K562 (cell line): Measurements from ENCODE around the gene ANAPC2. TPM values are rescaled to one million over a fixed set of nuclear protein-coding genes. Genes with fewer than 3 reads are reported as not detected.

Experiments used
- ATAC-seq: fragments of 200-7000 bp; cut with Tn5 transposase; 3 replicates; pipeline ENCODE4 v1.9.1; 2020; ENCODE audit warnings: moderate library complexity
- BruUV-seq: library from RNA; stranded (reverse); fragments of 400-500 nt; replicated peaks from 2 replicates; lab custom pipeline; 2021; lab: Mats Ljungman, UMichigan
- CTCF ChIA-PET: fragments of 300-600 bp; formaldehyde crosslinking; extraction: SDS; loops from one replicate; lab custom pipeline; 2021; ENCODE audit warnings: low intra/inter-chr PET ratio; lab: Yijun Ruan, JAX
- POLR2A ChIA-PET: fragments of 300-600, 350-650 bp; sonication (Branson Sonifier 250); formaldehyde crosslinking; extraction: SDS; loops from one replicate; lab custom pipeline; 2021; ENCODE audit warnings: antibody characterized with exemption, inconsistent platforms; lab: Yijun Ruan, JAX
- DNase-seq, 4 experiments: peaks; one replicate each; pipeline versions ENCODE4 v3.0.0 to v3.0.0-alpha.2; 2011 to 2018; ENCODE audit warnings: low spot score in 3 of 4, mixed read lengths in 3 of 4; ENCODE audit errors: extremely low read depth in 1 of 4
- FAIRE-seq: peaks from 2 replicates; lab custom pipeline; 2011; peaks lifted over from hg19 to GRCh38; lab: Jason Lieb, UNC
- H2AFZ ChIP-seq: 2 replicates; pipeline ENCODE4 v1.6.0; 2011; ENCODE audit warnings: low read depth, low read length, control low read depth, inconsistent platforms
- H3K27ac ChIP-seq: fragments of 200-600 bp; 3 replicates; pipeline ENCODE4 v1.8.0; 2011; ENCODE audit warnings: low read depth, mild to moderate bottlenecking, control low read depth, inconsistent platforms, low read length, moderate library complexity, mixed read lengths; ENCODE audit errors: extremely low read depth
- H3K27me3 ChIP-seq, 2 experiments: fragments of 300-600 bp in 1 of 2; 2 replicates in 1 of 2; 3 replicates in 1 of 2; pipeline versions ENCODE4 v1.6.0 to v1.8.0; 2011; ENCODE audit warnings: inconsistent platforms in 2 of 2, low read length in 2 of 2, mild to moderate bottlenecking in 1 of 2, mixed read lengths in 1 of 2, moderate library complexity in 1 of 2; ENCODE audit not compliant: control insufficient read depth in 2 of 2, insufficient read depth in 2 of 2
- H3K36me3 ChIP-seq: fragments of 300-600 bp; 3 replicates; pipeline ENCODE4 v1.8.0; 2011; ENCODE audit warnings: mild to moderate bottlenecking, low read length, inconsistent platforms; ENCODE audit not compliant: control insufficient read depth, insufficient read depth
- H3K4me1 ChIP-seq, 2 experiments: fragments of 200-600 bp in 1 of 2; replicated peaks in 1 of 2; 2 replicates in 1 of 2; 3 replicates in 1 of 2; pipeline versions ENCODE4 v1.5.1 to v1.8.0; 2011; ENCODE audit warnings: inconsistent platforms in 2 of 2, low read length in 2 of 2, mild to moderate bottlenecking in 1 of 2, mixed read lengths in 1 of 2, moderate library complexity in 1 of 2; ENCODE audit not compliant: control insufficient read depth in 2 of 2, insufficient read depth in 2 of 2
- H3K4me2 ChIP-seq: 2 replicates; pipeline ENCODE4 v1.6.1; 2011; ENCODE audit warnings: low read length, control low read depth, inconsistent platforms, mixed read lengths; ENCODE audit not compliant: insufficient read depth
- H3K4me3 ChIP-seq: fragments of 200-600 bp; sonication (generic), shearing (Covaris generic); 2 replicates; pipeline ENCODE4 v1.5.1; 2016; ENCODE audit warnings: control low read depth, inconsistent platforms
- H3K79me2 ChIP-seq: fragments of 200-600 bp; 3 replicates; pipeline ENCODE4 v1.8.0; 2011; ENCODE audit warnings: low read length, inconsistent platforms; ENCODE audit not compliant: control insufficient read depth, insufficient read depth
- H3K9ac ChIP-seq, 2 experiments: 2 replicates each; pipeline versions ENCODE4 v1.6.0 to v1.6.1; 2011; ENCODE audit warnings: low read depth in 2 of 2, low read length in 2 of 2, control low read depth in 1 of 2, inconsistent platforms in 1 of 2, mild to moderate bottlenecking in 1 of 2, mixed read lengths in 1 of 2; ENCODE audit not compliant: insufficient read depth in 1 of 2
- H3K9me1 ChIP-seq: one replicate; pipeline ENCODE4 v1.6.0; 2011; ENCODE audit warnings: inconsistent platforms, mild to moderate bottlenecking, low read length, moderate library complexity; ENCODE audit not compliant: control insufficient read depth, insufficient read depth
- H3K9me3 ChIP-seq: replicated peaks from 2 replicates; pipeline ENCODE4 v1.5.1; 2011; ENCODE audit warnings: low read depth, low read length, inconsistent platforms; ENCODE audit not compliant: control insufficient read depth, insufficient read depth
- H4K20me1 ChIP-seq: replicated peaks from 2 replicates; pipeline ENCODE4 v1.6.1; 2011; ENCODE audit warnings: low read length, inconsistent platforms, mixed read lengths; ENCODE audit not compliant: control insufficient read depth, insufficient read depth
- DMBX1 ChIP-seq: fragments of 250-450 bp; sonication (Bioruptor Pico); IDR thresholded peaks from 2 replicates; pipeline ENCODE4 v1.8.0; 2022; ENCODE audit warnings: inconsistent platforms, mild to moderate bottlenecking, moderate library complexity, borderline replicate concordance
- FOXK2 ChIP-seq, 2 experiments: fragments of 450-650 bp; IDR thresholded peaks in 1 of 2; conservative IDR thresholded peaks in 1 of 2; 2 replicates each; pipeline ENCODE4 v1.6.1; 2016; ENCODE audit warnings: low read depth in 2 of 2, mild to moderate bottlenecking in 1 of 2
- HNRNPL ChIP-seq: fragments of 200-400 bp; formaldehyde crosslinking; IDR thresholded peaks from 2 replicates; pipeline ENCODE4 v1.6.1; 2017; ENCODE audit warnings: low read depth, mild to moderate bottlenecking, low read length
- WGBS: fragments of 100-300 bp; shearing (Covaris generic); methylation state at CpG from one replicate; pipeline ENCODE4 v1.1.6; 2016; ENCODE audit warnings: low coverage, mixed read lengths; ENCODE audit not compliant: insufficient coverage; ENCODE audit errors: missing lambda C conversion rate; 5-methylcytosine and 5-hydroxymethylcytosine counted together
- in situ Hi-C: fragments of 300-500 bp; cut with MboI; formaldehyde crosslinking; loops from 4 replicates; pipeline ENCODE4 v1.15.0; 2018; ENCODE audit warnings: inconsistent platforms, mixed read lengths
- intact Hi-C: fragments of 100-400 bp; cut with micrococcal nuclease; formaldehyde crosslinking; loops from 2 replicates; pipeline ENCODE4 v1.14.2; 2022
- polyA plus RNA-seq, 8 experiments: library from polyadenylated mRNA; depleted of rRNA in 4 of 8; stranded (reverse) in 5 of 8; unstranded in 3 of 8; fragments of >200 nt; fragmentation: Nextera tagmentation in 2 of 8; fragmentation: Illumina TruSeq in 1 of 8; extraction: Ambion mirVana in 2 of 8; extraction: Trizol in 1 of 8; gene quantifications; 2 replicates each; pipeline versions ENCODE4 v1.2.1 to v1.2.3, GENCODE V29; 2011 to 2014; ENCODE audit warnings: inconsistent platforms in 1 of 8, missing spikeins in 1 of 8
- total RNA-seq, 7 experiments: library from RNA; depleted of rRNA in 6 of 7; stranded (reverse); fragments of >200 nt in 6 of 7; fragmentation: Illumina TruSeq in 2 of 7; extraction: Trizol in 2 of 7; gene quantifications; 2 replicates each; pipeline versions ENCODE4 v1.2.1 to v1.2.3, GENCODE V29; 2011 to 2021; ENCODE audit warnings: low replicate concordance in 1 of 7
- TF ChIP-seq, protein P1 (sequence below): sonication (generic); formaldehyde crosslinking; IDR thresholded peaks from 2 replicates; pipeline ENCODE4 v1.8.1; 2023; ENCODE audit warnings: mild to moderate bottlenecking, missing genetic modification reagents
- TF ChIP-seq, protein P2 (sequence below): fragments of 250-450 bp; sonication (Bioruptor Pico); IDR thresholded peaks from 2 replicates; pipeline ENCODE4 v1.4.0; 2020; ENCODE audit warnings: mild to moderate bottlenecking, moderate library complexity
- TF ChIP-seq, protein P3 (sequence below), 3 experiments: IDR thresholded peaks in 2 of 3; conservative IDR thresholded peaks in 1 of 3; 2 replicates each; pipeline ENCODE4 v1.5.1; 2011 to 2012; ENCODE audit warnings: low read length in 3 of 3, mild to moderate bottlenecking in 3 of 3, control low read depth in 2 of 3, improper control_type of control experiment in 1 of 3, inconsistent platforms in 1 of 3, low read depth in 1 of 3, mixed read lengths in 1 of 3, moderate library complexity in 1 of 3; ENCODE audit not compliant: insufficient read depth in 2 of 3

Gene ANAPC2
- total and polyA plus RNA-seq, 9 of the 15 experiments (the other 6 are each of a cell fraction or from before 2014, with no cell fraction given), result 0.11 to 56.5 (median 17.1) TPM; not detected in 1

DNA sequence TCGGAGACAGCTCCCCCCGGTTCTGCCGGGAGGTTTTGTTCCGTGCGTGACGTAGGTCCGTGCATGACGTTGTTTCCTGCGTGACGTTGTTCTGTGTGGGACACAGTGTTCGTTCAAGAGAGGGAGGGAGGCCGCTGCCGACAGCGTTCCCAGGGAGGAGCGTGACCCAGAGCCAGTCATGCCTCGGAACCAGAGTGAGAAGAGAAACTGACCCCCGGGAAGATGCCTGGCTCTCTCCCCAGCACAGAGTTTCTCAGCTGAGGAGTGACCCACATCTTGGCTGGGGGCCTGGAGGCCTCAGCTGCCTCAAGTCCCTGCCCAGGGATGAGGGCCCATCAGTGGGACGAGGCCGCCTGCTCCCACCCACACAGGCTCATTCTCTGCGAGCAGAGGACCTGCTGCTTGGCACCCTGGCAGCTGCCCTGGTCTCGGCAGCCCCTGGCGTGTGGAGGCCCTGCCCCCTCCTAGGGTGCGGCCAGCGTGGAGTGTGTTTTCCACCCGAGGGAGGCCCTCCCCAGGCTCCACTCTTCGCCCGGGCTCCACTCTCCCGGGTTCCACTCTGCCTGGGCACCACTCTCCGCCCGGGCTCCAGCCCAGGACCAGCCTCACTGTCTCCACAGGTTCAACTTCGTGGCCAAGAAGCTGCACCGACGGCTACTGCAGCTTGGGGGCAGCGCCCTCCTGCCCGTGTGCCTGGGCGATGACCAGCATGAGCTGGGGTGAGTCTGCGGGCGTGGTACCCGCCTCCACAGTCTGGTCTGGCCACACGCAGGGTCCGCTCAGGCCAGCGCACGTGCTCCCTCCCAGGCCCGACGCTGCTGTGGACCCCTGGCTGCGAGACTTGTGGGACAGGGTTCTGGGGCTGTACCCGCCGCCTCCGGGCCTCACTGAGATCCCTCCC, 25.1 kb upstream of the ANAPC2 start:
- Histone ChIP-seq H4K20me1 (peaks cover 3% of the 10 kb centered on the region; the same call in 1 of the 2 replicates), H3K4me3 (no peak overlapping the region), H3K36me3 (peaks cover 48% of the 10 kb centered on the region; the same call in 2 of the 3 replicates), H2AFZ (no peak overlapping the region), H3K9me3 (no peaks in the 10 kb centered on the region), H3K27me3 (no peaks in the 10 kb centered on the region), H3K27ac (no peak overlapping the region), H3K79me2 (peaks cover 12% of the 10 kb centered on the region; the same call in 2 of the 3 replicates), H3K4me1 (peaks cover 14 to 61% of the 10 kb centered on the region in 2 experiments), H3K9me1 (no peaks in the 10 kb centered on the region), H3K4me2 (no peak overlapping the region), H3K9ac (no peak overlapping the region)
- 89% methylated on average over 26 of the region's 49 CpGs for WGBS
- DNase-seq (no peak), ATAC-seq (no peak), FAIRE-seq (no peak)
- ChIA-PET POLR2A (interaction anchor here (1.0 to 1.2 kb wide), 2 partner anchors 9 to 32 kb away, joined by 3 read pairs; no protein-coding TSS in a partner anchor), CTCF (no interaction called here)
- in situ Hi-C loops, result no loop called here
- no TSS peak for BruUV-seq
- intact Hi-C loops, result no loop called here
- TF ChIP-seq, protein P1, sequence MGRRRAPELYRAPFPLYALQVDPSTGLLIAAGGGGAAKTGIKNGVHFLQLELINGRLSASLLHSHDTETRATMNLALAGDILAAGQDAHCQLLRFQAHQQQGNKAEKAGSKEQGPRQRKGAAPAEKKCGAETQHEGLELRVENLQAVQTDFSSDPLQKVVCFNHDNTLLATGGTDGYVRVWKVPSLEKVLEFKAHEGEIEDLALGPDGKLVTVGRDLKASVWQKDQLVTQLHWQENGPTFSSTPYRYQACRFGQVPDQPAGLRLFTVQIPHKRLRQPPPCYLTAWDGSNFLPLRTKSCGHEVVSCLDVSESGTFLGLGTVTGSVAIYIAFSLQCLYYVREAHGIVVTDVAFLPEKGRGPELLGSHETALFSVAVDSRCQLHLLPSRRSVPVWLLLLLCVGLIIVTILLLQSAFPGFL (CRISPR knock-in tag), result no peak
- no peak for TF ChIP-seq FOXK2 (conservative IDR thresholded peaks at IDR 0.05 in 1 of 2, IDR thresholded peaks at IDR 0.05 in 1 of 2; ENCODE audit: low read depth in 2 of 2)
- TF ChIP-seq, protein P2, sequence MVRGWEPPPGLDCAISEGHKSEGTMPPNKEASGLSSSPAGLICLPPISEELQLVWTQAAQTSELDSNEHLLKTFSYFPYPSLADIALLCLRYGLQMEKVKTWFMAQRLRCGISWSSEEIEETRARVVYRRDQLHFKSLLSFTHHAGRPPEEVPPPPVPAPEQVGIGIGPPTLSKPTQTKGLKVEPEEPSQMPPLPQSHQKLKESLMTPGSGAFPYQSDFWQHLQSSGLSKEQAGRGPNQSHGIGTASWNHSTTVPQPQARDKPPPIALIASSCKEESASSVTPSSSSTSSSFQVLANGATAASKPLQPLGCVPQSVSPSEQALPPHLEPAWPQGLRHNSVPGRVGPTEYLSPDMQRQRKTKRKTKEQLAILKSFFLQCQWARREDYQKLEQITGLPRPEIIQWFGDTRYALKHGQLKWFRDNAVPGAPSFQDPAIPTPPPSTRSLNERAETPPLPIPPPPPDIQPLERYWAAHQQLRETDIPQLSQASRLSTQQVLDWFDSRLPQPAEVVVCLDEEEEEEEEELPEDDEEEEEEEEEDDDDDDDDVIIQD (CRISPR knock-in tag), result no peak
- TF ChIP-seq, protein P3, sequence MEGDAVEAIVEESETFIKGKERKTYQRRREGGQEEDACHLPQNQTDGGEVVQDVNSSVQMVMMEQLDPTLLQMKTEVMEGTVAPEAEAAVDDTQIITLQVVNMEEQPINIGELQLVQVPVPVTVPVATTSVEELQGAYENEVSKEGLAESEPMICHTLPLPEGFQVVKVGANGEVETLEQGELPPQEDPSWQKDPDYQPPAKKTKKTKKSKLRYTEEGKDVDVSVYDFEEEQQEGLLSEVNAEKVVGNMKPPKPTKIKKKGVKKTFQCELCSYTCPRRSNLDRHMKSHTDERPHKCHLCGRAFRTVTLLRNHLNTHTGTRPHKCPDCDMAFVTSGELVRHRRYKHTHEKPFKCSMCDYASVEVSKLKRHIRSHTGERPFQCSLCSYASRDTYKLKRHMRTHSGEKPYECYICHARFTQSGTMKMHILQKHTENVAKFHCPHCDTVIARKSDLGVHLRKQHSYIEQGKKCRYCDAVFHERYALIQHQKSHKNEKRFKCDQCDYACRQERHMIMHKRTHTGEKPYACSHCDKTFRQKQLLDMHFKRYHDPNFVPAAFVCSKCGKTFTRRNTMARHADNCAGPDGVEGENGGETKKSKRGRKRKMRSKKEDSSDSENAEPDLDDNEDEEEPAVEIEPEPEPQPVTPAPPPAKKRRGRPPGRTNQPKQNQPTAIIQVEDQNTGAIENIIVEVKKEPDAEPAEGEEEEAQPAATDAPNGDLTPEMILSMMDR (IDR thresholded peaks at IDR 0.05 in 2 of 3, conservative IDR thresholded peaks at IDR 0.05 in 1 of 3; ENCODE audit: insufficient read depth in 2 of 3, low read depth in 1 of 3, low read length in 3 of 3), result peak in 2 of 3 experiments; percentile 32 to 41; a peak in 3 of 6 replicates
- no peak for TF ChIP-seq DMBX1 (CRISPR knock-in tag)
- peak; percentile 54; the same call in 1 of the 2 replicates for TF ChIP-seq HNRNPL
